CD14-positive monocyte (primary cell): Measurements from ENCODE around the gene DUSP16. TPM values are rescaled to one million over a fixed set of nuclear protein-coding genes. Genes with fewer than 3 reads are reported as not detected.

Experiments
- DNase-seq, 3 donors: peaks; one replicate each; pipeline ENCODE4 v3.0.0-alpha.2; 2011 to 2022
- H2AFZ ChIP-seq: 2 replicates; pipeline ENCODE4 v1.6.0; 2012; ENCODE audit warnings: mild to moderate bottlenecking, low read depth, low read length, inconsistent platforms; ENCODE audit not compliant: insufficient read depth, poor library complexity, severe bottlenecking
- H3K27ac ChIP-seq, 2 donors: 1 replicate in 1 of 2; 2 replicates in 1 of 2; pipeline ENCODE4 v1.5.1; 2012 to 2013; ENCODE audit warnings: low read length in 2 of 2, control low read depth in 1 of 2, inconsistent platforms in 1 of 2, low read depth in 1 of 2, mild to moderate bottlenecking in 1 of 2
- H3K27me3 ChIP-seq, 2 donors: one replicate each; pipeline versions ENCODE4 v1.6.0 to v1.6.1; 2011 to 2013; ENCODE audit warnings: low read length in 2 of 2; ENCODE audit not compliant: control insufficient read depth in 2 of 2, insufficient read depth in 2 of 2
- H3K36me3 ChIP-seq, 2 donors: replicated peaks in 1 of 2; 1 replicate in 1 of 2; 2 replicates in 1 of 2; pipeline versions ENCODE4 v1.5.1 to v1.6.1; 2012 to 2013; ENCODE audit warnings: low read length in 2 of 2, control low read depth in 1 of 2, inconsistent platforms in 1 of 2, mild to moderate bottlenecking in 1 of 2; ENCODE audit not compliant: insufficient read depth in 2 of 2, control insufficient read depth in 1 of 2
- H3K4me1 ChIP-seq, 2 donors: 1 replicate in 1 of 2; 2 replicates in 1 of 2; pipeline versions ENCODE4 v1.5.1 to v1.6.1; 2012 to 2013; ENCODE audit warnings: low read length in 2 of 2, control low read depth in 1 of 2, inconsistent platforms in 1 of 2, mild to moderate bottlenecking in 1 of 2, moderate library complexity in 1 of 2; ENCODE audit not compliant: insufficient read depth in 2 of 2, control insufficient read depth in 1 of 2
- H3K4me2 ChIP-seq: replicated peaks from 2 replicates; pipeline ENCODE3; 2012; ENCODE audit warnings: low read length, moderate library complexity, mild to moderate bottlenecking; ENCODE audit not compliant: poor library complexity, severe bottlenecking; ENCODE audit errors: extremely low read depth
- H3K4me3 ChIP-seq, 3 experiments: fragments of 200-600 bp in 1 of 3; sonication (generic) in 1 of 3; replicated peaks in 1 of 3; 1 replicate in 2 of 3; 2 replicates in 1 of 3; pipeline ENCODE4 v1.5.1; 2011 to 2013; ENCODE audit warnings: low read length in 3 of 3, mild to moderate bottlenecking in 3 of 3, control low read depth in 2 of 3, low read depth in 2 of 3, inconsistent platforms in 1 of 3, moderate library complexity in 1 of 3
- H3K79me2 ChIP-seq: 2 replicates; pipeline ENCODE4 v1.6.0; 2012; ENCODE audit warnings: mild to moderate bottlenecking, control low read depth, inconsistent platforms, low read length, moderate library complexity; ENCODE audit not compliant: insufficient read depth
- H3K9ac ChIP-seq: 2 replicates; pipeline ENCODE4 v1.6.0; 2017; ENCODE audit warnings: low read length, mild to moderate bottlenecking; ENCODE audit not compliant: insufficient read depth, poor library complexity, severe bottlenecking
- H3K9me3 ChIP-seq, 2 donors: replicated peaks in 1 of 2; 1 replicate in 1 of 2; 2 replicates in 1 of 2; pipeline versions ENCODE4 v1.5.1 to v1.6.1; 2012 to 2013; ENCODE audit warnings: low read length in 2 of 2, control low read depth in 1 of 2; ENCODE audit not compliant: control insufficient read depth in 1 of 2, insufficient read depth in 1 of 2
- H4K20me1 ChIP-seq: 2 replicates; pipeline ENCODE4 v1.6.0; 2012; ENCODE audit warnings: mild to moderate bottlenecking, low read length, control low read depth, moderate library complexity; ENCODE audit not compliant: insufficient read depth
- H3K27ac Mint-ChIP-seq, 7 donors: one replicate each; pipeline ENCODE4 v1.8.0; 2020; ENCODE audit warnings: mild to moderate bottlenecking in 7 of 7, mixed read lengths in 7 of 7, moderate library complexity in 6 of 7, inconsistent platforms in 2 of 7
- H3K27me3 Mint-ChIP-seq, 3 donors: one replicate each; pipeline ENCODE4 v1.8.0; 2021 to 2022; ENCODE audit warnings: low read depth in 3 of 3, mild to moderate bottlenecking in 3 of 3, mixed read lengths in 3 of 3, moderate library complexity in 3 of 3, inconsistent platforms in 1 of 3
- H3K36me3 Mint-ChIP-seq, 2 donors: one replicate each; pipeline ENCODE4 v1.8.0; 2020; ENCODE audit warnings: mixed read lengths in 2 of 2, inconsistent platforms in 1 of 2, mild to moderate bottlenecking in 1 of 2
- H3K4me1 Mint-ChIP-seq: one replicate; pipeline ENCODE4 v1.8.0; 2020; ENCODE audit warnings: mild to moderate bottlenecking, mixed read lengths
- H3K4me3 Mint-ChIP-seq, 2 donors: one replicate each; pipeline ENCODE4 v1.8.0; 2020; ENCODE audit warnings: mild to moderate bottlenecking in 2 of 2, mixed read lengths in 2 of 2, moderate library complexity in 1 of 2
- H3K9me3 Mint-ChIP-seq, 7 donors: one replicate each; pipeline ENCODE4 v1.8.0; 2020 to 2022; ENCODE audit warnings: mixed read lengths in 7 of 7, mild to moderate bottlenecking in 6 of 7, moderate library complexity in 6 of 7, inconsistent platforms in 2 of 7
- CTCF ChIP-seq: fragments of 200-600 bp; IDR thresholded peaks from one replicate; pipeline ENCODE4 v1.8.0; 2022; ENCODE audit warnings: antibody characterized with exemption, mild to moderate bottlenecking
- WGBS: methylation state at CpG from one replicate; pipeline ENCODE4 v1.1.5; 2013; ENCODE audit warnings: missing lambda C conversion rate; ENCODE audit not compliant: insufficient coverage; 5-methylcytosine and 5-hydroxymethylcytosine counted together
- intact Hi-C, 2 donors: fragments of 100-400 bp; cut with micrococcal nuclease; formaldehyde crosslinking; loops; one replicate each; pipeline versions ENCODE4 v1.15.0 to v1.15.1; 2023
- polyA plus RNA-seq, 3 donors: library from polyadenylated mRNA; depleted of rRNA in 1 of 3; unstranded in 2 of 3; stranded (reverse) in 1 of 3; fragments of 300-500 nt in 2 of 3; fragments of >200 nt in 1 of 3; fragmentation: Illumina TruSeq in 2 of 3; gene quantifications; 1 replicate in 2 of 3; 2 replicates in 1 of 3; pipeline ENCODE4 v1.2.3, GENCODE V29; 2012 to 2021

The DUSP16 gene
- polyA plus RNA-seq, 3 donors: 0.04 to 0.46 (median 0.27) TPM

DNA sequence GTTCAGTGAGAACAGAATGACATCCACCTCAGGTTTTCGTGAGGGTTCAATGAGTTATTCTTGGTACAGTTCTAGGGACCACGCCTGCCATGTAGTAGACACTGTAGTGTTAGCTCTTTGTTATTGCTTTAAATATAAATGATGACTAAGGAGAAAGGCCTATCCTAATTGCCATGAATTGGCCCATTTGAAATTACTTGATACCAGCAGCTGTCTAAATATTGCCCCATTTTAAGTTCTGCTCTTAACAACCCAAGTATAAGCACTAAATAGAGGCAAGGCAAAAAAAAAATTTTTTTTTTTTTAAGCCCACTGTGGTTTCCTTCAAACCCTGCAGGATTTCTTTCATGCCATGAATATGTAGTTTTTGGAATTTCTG is 121.2 kb downstream of the DUSP16 start:
- intact Hi-C loops: loop anchor here in 1 of 2 donors (10.0 kb wide), 2 partner anchors 57 to 123 kb away; partner anchors contain the start of gene DUSP16
- Histone ChIP-seq H3K9ac (no peak overlapping the region), H3K4me3 (no peak overlapping the region), H3K79me2 (no peaks in the 10 kb centered on the region), H2AFZ (no peak overlapping the region), H3K27ac (no peak overlapping the region), H3K4me2 (no peak overlapping the region), H3K4me1 (peaks cover under 1% of the 10 kb centered on the region in 2 donors), H3K27me3 (no peaks in the 10 kb centered on the region), H4K20me1 (no peaks in the 10 kb centered on the region), H3K9me3 (no peaks in the 10 kb centered on the region), H3K36me3 (peaks cover 0 to 10% of the 10 kb centered on the region in 2 donors)
- WGBS: 100% methylated on average over 1 of the region's 2 CpGs
- TF ChIP-seq CTCF: no peak
- no peaks in the 10 kb centered on the region for H3K27me3 Mint-ChIP-seq
- no peak overlapping the region for H3K4me3 Mint-ChIP-seq
- H3K36me3 Mint-ChIP-seq: peaks cover 16 to 21% of the 10 kb centered on the region in 2 donors
- no peak for DNase-seq
- peaks cover 0 to 3% (median 0%) of the 10 kb centered on the region in 7 donors for H3K9me3 Mint-ChIP-seq
- H3K27ac Mint-ChIP-seq: no peak overlapping the region
- H3K4me1 Mint-ChIP-seq: peaks cover 7% of the 10 kb centered on the region

DNA sequence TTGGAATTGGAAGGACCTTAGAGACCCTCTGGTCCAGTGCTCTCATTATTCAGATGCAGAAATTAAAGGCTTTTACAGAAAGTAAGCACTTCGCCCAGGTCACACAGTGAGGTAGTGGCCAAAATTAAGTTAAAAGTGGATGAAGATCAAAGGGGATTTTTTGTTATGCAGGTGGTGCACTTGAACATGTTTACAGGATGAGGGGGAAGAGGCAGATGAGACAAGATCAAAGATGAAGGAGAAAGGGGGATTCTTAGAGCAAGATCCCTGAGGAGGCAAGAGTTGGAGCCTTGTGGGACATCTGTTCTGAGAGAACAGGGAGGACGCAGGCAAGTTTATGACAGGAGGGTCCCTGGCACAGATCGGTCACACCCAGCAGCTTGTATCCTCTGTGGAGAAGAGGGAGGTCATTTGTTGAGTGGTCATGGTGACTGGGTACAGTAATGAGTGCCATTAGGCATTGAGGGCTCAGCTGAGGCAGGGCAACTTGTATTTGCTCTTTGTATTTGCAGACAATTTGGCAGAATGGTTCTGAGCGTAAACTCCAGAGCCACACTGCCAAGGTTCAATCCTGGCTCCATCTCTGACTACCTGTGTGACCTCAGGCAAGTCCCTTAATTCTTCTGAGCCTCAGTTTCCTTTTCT is 121.8 kb downstream of the DUSP16 start:
- H3K9ac ChIP-seq: no peak overlapping the region

More for the DNA sequence above, 121.8 kb downstream of the DUSP16 start:
- WGBS: 97% methylated on average over 4 of the region's 4 CpGs
- H3K36me3 Mint-ChIP-seq: peaks cover 17 to 26% of the 10 kb centered on the region in 2 donors
- Histone ChIP-seq H3K79me2 (no peaks in the 10 kb centered on the region), H3K27ac (no peak overlapping the region), H3K4me3 (no peak overlapping the region), H3K36me3 (peaks cover 0 to 15% of the 10 kb centered on the region in 2 donors), H3K9me3 (no peaks in the 10 kb centered on the region), H2AFZ (no peak overlapping the region), H4K20me1 (no peaks in the 10 kb centered on the region), H3K27me3 (no peaks in the 10 kb centered on the region), H3K4me1 (no peaks in the 10 kb centered on the region), H3K4me2 (no peak overlapping the region)
- peaks cover 7% of the 10 kb centered on the region for H3K4me1 Mint-ChIP-seq
- H3K27me3 Mint-ChIP-seq: no peaks in the 10 kb centered on the region
- H3K9me3 Mint-ChIP-seq: peaks cover 0 to 3% (median 0%) of the 10 kb centered on the region in 7 donors
- H3K27ac Mint-ChIP-seq: peak overlapping the region in 2 of 7 donors; percentile 15 to 58
- no peak for TF ChIP-seq CTCF
- intact Hi-C loops: loop anchor here in 1 of 2 donors (10.0 kb wide), 2 partner anchors 56 to 124 kb away; partner anchors contain the start of gene DUSP16
- no peak overlapping the region for H3K4me3 Mint-ChIP-seq
- DNase-seq: no peak
